ENCODE measurements around the gene OR6V1.

Gene OR6V1

DNA sequence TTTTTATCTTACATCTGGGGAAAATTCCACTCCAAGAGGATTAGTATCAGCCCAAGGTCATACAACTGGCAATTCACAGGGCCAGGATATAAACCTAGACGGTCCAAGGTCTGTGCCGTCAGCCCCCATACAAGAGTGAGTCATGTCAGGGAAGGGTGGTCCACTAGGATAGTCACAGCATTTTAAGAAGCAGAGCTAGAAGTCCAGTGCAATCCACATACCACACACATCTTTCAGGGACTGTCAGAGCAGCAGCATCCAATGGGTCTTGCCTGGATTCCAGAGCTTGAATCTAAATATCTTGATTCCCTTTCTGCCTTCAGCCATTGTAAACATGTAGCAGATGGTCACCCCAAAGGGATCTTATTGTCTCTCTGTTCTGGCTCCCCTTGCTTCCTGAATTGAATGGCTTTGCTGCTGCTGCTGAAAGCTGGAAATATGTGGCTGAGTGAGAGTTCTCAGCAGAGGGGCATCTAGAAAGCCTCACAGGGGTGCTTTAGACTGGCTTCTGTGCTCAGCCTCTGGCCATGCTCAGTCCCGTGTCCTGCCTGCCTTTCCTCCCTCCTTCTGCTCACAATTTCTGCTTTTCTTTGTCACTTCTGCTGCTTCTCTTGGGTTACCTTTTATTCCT, 9.9 kb upstream of the OR6V1 start:
- TF ChIP-seq, protein P1, sequence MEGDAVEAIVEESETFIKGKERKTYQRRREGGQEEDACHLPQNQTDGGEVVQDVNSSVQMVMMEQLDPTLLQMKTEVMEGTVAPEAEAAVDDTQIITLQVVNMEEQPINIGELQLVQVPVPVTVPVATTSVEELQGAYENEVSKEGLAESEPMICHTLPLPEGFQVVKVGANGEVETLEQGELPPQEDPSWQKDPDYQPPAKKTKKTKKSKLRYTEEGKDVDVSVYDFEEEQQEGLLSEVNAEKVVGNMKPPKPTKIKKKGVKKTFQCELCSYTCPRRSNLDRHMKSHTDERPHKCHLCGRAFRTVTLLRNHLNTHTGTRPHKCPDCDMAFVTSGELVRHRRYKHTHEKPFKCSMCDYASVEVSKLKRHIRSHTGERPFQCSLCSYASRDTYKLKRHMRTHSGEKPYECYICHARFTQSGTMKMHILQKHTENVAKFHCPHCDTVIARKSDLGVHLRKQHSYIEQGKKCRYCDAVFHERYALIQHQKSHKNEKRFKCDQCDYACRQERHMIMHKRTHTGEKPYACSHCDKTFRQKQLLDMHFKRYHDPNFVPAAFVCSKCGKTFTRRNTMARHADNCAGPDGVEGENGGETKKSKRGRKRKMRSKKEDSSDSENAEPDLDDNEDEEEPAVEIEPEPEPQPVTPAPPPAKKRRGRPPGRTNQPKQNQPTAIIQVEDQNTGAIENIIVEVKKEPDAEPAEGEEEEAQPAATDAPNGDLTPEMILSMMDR (IDR thresholded peaks at IDR 0.05; ENCODE audit: low read depth, low read length), result no peak
- no peak for DNase-seq (ENCODE audit: low read depth in 2 of 2)
- no peak overlapping the region for H3K4me3 ChIP-seq (replicated peaks in 1 of 2; ENCODE audit: low read depth in 2 of 2, low read length in 2 of 2)

DNA sequence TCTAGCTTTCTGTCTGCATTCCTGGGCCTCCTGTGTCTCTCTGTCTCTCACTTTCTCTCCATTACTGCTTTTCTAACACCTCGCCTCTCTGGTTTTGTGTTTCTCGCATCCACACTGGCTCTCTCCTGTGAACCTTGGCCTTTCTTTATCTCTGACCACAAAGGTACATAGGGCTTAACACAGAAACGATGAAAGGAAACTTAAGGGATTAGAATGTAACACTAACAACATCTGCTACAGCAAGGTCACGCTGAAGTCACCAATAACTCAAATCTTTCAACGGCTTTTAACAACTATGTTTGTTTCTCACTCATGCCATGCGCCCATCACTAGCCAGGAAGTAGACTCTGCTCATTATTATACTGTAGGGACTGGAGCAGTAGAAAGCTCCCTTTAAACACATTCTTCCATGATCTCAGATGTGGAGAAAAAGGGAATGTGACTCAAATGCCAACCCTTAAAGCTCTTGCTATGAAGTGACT, 9.3 kb upstream of the OR6V1 start:
- TF ChIP-seq, protein P1 (IDR thresholded peaks at IDR 0.05; ENCODE audit: low read depth, low read length), result no peak
- no peak for DNase-seq (ENCODE audit: low read depth in 2 of 2)

DNA sequence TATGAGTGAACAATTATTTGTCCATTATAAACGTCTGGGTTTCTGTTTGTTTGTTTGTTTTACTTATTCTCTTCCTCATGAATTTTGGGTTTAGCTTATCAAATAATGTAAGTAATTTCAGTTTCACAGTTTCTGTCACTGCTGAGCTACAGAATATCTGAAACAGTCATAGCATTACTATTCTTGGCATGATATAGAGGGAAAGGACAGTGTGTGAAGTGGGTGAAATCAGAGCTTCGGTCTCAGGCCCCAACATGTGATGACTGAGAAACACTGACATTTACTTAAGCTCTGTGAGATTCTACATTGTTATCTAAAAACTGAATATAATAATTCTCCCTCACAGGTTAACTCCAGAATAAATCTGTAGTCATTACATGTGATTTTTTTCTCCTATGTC, 8.8 kb upstream of the OR6V1 start:
- peak; percentile 14 to 62 for DNase-seq (ENCODE audit: low read depth in 2 of 2)
- H3K4me3 ChIP-seq (replicated peaks in 1 of 2; ENCODE audit: low read depth in 2 of 2, low read length in 2 of 2), result no peak overlapping the region
- TF ChIP-seq, protein P1 (IDR thresholded peaks at IDR 0.05; ENCODE audit: low read depth, low read length), result no peak

More for the DNA sequence above, 9.3 kb upstream of the OR6V1 start:
- no peak overlapping the region for H3K4me3 ChIP-seq (replicated peaks in 1 of 2; ENCODE audit: low read depth in 2 of 2, low read length in 2 of 2)

DNA sequence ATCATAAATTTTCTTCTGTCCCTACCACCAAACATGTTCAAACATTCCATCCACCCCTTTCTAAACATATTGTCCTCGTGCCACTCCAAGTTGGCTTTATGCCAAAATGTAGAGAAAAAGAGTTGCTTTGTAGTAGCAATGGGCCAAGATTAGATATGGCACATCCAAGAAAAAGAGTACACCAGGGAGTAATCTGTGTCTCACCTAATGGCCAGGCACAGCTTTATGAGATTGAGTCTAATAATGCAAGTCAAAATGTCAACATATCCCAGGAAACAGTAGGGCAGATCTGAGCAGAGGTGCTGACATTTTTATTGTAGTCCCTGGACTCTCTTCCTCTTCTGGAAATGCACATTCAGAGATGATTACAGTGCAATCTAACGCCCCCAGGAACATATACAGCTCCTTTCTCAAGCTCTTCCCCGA, 5.7 kb upstream of the OR6V1 start:
- TF ChIP-seq, protein P1 (IDR thresholded peaks at IDR 0.05; ENCODE audit: low read depth, low read length), result no peak
- no peak for DNase-seq (ENCODE audit: low read depth in 2 of 2)
- no peak overlapping the region for H3K4me3 ChIP-seq (replicated peaks in 1 of 2; ENCODE audit: low read depth in 2 of 2, low read length in 2 of 2)

DNA sequence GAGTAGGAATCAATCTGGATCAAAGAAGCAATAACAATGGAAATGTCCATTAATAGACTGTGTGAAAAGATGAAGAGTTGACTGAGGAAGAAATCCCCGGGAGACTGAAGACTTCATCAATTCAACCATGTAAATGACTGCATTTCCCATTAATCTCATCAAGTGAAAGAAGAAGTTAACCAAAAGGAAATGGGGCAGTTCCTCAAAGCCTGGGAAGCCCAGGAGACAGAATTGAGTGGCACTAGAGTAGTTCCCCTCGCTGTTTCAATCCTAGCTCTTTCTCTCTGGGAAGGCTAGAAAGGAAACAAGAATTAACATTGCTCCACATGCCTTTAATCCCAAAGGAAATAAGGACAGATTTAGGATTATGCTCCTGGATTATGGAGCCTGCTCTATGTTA, 4.8 kb upstream of the OR6V1 start:
- no peak for DNase-seq (ENCODE audit: low read depth in 2 of 2)
- TF ChIP-seq, protein P1 (IDR thresholded peaks at IDR 0.05; ENCODE audit: low read depth, low read length), result no peak
- H3K4me3 ChIP-seq (replicated peaks in 1 of 2; ENCODE audit: low read depth in 2 of 2, low read length in 2 of 2), result no peak overlapping the region

DNA sequence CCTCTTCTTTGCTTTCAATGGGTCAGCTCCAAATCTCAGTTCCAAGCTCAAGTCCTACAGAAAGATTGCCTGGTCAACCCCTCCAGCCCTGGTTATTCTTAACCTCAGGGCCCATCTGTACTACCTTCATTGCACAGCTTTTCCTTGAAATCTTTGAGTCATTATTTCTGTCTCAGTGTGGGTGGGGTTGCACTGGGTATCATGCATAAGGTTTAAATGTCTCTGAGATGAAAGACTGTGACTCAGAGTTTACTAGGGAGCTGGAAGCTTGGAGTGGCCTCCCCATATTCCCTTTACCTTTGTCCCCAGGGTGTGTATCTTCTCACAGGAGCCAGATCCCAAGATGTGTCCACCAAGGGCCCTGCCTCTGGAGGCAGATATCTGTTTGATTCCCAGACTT, 3.3 kb upstream of the OR6V1 start:
- peak in 1 of 2 donors; percentile 46 for DNase-seq (ENCODE audit: low read depth in 2 of 2)
- TF ChIP-seq, protein P1 (IDR thresholded peaks at IDR 0.05; ENCODE audit: low read depth, low read length), result no peak
- H3K4me3 ChIP-seq (replicated peaks in 1 of 2; ENCODE audit: low read depth in 2 of 2, low read length in 2 of 2), result no peak overlapping the region

DNA sequence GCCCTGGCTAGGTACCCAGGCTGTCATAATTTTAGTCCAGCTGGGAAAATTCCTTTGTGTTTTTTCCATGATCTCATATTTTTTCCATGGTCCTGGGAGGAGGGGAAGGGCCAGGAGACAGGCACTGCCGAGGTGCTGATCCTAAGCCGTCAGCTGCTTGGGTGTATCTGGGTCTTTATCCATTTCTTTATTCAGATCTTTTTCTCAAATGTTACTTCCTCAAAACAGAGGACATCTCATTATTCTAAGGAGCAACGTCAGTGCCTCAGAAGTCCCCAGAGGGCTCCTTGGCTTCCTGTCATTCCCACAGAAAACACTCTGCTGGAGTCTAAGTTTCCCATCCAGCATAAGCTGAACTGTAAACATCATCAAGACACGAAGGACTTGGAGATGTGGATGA, 2.8 kb upstream of the OR6V1 start:
- DNase-seq (ENCODE audit: low read depth in 2 of 2), result peak in 1 of 2 donors; percentile 34
- no peak overlapping the region for H3K4me3 ChIP-seq (replicated peaks in 1 of 2; ENCODE audit: low read depth in 2 of 2, low read length in 2 of 2)
- TF ChIP-seq, protein P1 (IDR thresholded peaks at IDR 0.05; ENCODE audit: low read depth, low read length), result no peak

Measured in cardiac fibroblast (primary cell).